ENCODE data around the gene CRLF1. TPM values are rescaled to one million over a fixed set of nuclear protein-coding genes. Genes with fewer than 3 reads are reported as not detected.

The CRLF1 gene
- 1.2 TPM for total RNA-seq

GRCh38 chr19:18606281-18607225 lies at the start of gene CRLF1:
CRLF1 (minus strand) TSS chr19:18606799; CDS start chr19:18606656, 143 bp downstream.

GRCh38 chr19:18636969-18637629 lies 30.5 kb upstream of the CRLF1 start, which contains the start of gene KLHL26:
KLHL26 (plus strand) TSS chr19:18637028; CDS start chr19:18637055, 27 bp downstream.

GRCh38 chr19:18612772-18613588 lies 6.4 kb upstream of the CRLF1 start, which contains the start of gene TMEM59L:
TMEM59L (plus strand) TSS chr19:18612870; CDS start chr19:18612959, 89 bp downstream.

GRCh38 chr19:18588611-18589379 lies 17.8 kb downstream of the CRLF1 start, which contains the start of gene REX1BD:
REX1BD (plus strand) TSS chr19:18588798; CDS start chr19:18588802, 4 bp downstream.

GRCh38 chr19:18571564-18572344 lies 34.8 kb downstream of the CRLF1 start, which contains the start of gene UBA52:
UBA52 (plus strand) TSS chr19:18571857; CDS start chr19:18573301, 1,444 bp downstream.

GRCh38 chr19:18557411-18558201 lies 49.0 kb downstream of the CRLF1 start, which contains the start of gene KXD1:
KXD1 (plus strand) TSS chr19:18557870; CDS start chr19:18562057, 4,187 bp downstream.

Small RNA genes within 50 kb of the gene (small RNA-seq; reads per million reads assigned to genes)
- gene RN7SL155P (ENCODE audit: low replicate concordance) = not detected

Other genes starting within 250 kb of the CRLF1 start
- gene GDF15, start 220.6 kb downstream of the CRLF1 start, total RNA-seq = 139 TPM
- gene LRRC25, start 209.2 kb downstream of the CRLF1 start, total RNA-seq = 5.4 TPM
- gene SSBP4, start 187.4 kb downstream of the CRLF1 start, total RNA-seq = 77.5 TPM
- 126 TPM for gene ISYNA1, start 168.7 kb downstream of the CRLF1 start, total RNA-seq
- gene ELL, start 84.7 kb downstream of the CRLF1 start, total RNA-seq = 19.2 TPM
- gene FKBP8, start 63.2 kb downstream of the CRLF1 start, total RNA-seq = 162 TPM
- 50.3 TPM for gene KXD1, start 48.9 kb downstream of the CRLF1 start, total RNA-seq
- 1,386 TPM for gene UBA52, start 34.9 kb downstream of the CRLF1 start, total RNA-seq
- gene REX1BD, start 18.0 kb downstream of the CRLF1 start, total RNA-seq = 60.1 TPM
- gene TMEM59L, start 6.1 kb upstream of the CRLF1 start, total RNA-seq = 5.4 TPM
- gene KLHL26, start 30.2 kb upstream of the CRLF1 start, total RNA-seq = 12.3 TPM
- 10.2 TPM for gene CRTC1, start 76.9 kb upstream of the CRLF1 start, total RNA-seq
- gene COMP, start 184.5 kb upstream of the CRLF1 start, total RNA-seq = 0.82 TPM
- gene UPF1, start 225.2 kb upstream of the CRLF1 start, total RNA-seq = 83.0 TPM

Measured in metanephros (tissue), 2 donors.